Endothelial cell of umbilical vein (primary cell): ENCODE data around the gene RFX2. TPM values are rescaled to one million over a fixed set of nuclear protein-coding genes. Genes with fewer than 3 reads are reported as not detected.
A peak's percentile ranks its signal among the peaks of the same experiment; 100 is the strongest.

ENCODE experiments used
- BruUV-seq: library from RNA; stranded (reverse); fragments of 400-500 nt; replicated peaks from 2 replicates; lab custom pipeline; 2021; lab: Mats Ljungman, UMichigan
- CTCF ChIA-PET: fragments of 300-600, 350-600 bp; sonication (Branson Sonifier 250); formaldehyde crosslinking; loops from one replicate; lab custom pipeline; 2021; ENCODE audit warnings: antibody characterized with exemption, inconsistent platforms; lab: Charles Lee
- POLR2A ChIA-PET: fragments of 300-600, 350-600 bp; sonication (Branson Sonifier 250); formaldehyde crosslinking; loops from one replicate; lab custom pipeline; 2021; ENCODE audit warnings: antibody characterized with exemption, inconsistent platforms; lab: Charles Lee
- DNase-seq: peaks from one replicate; pipeline ENCODE4 v3.0.0-alpha.2; 2011; ENCODE audit warnings: low read depth, low spot score
- FAIRE-seq: peaks from 2 replicates; lab custom pipeline; 2011; peaks lifted over from hg19 to GRCh38; lab: Jason Lieb, UNC
- H2AFZ ChIP-seq: 2 replicates; pipeline ENCODE4 v1.6.0; 2012; ENCODE audit warnings: low read depth, low read length, control low read depth, inconsistent platforms
- H3K27ac ChIP-seq: 2 replicates; pipeline ENCODE4 v1.5.1; 2011; ENCODE audit warnings: low read depth, mild to moderate bottlenecking, control low read depth, low read length, moderate library complexity; ENCODE audit not compliant: insufficient read depth
- H3K27me3 ChIP-seq, 2 experiments: 2 replicates each; pipeline versions ENCODE4 v1.6.0 to v1.6.1; 2011; ENCODE audit warnings: low read length in 2 of 2, mixed read lengths in 1 of 2; ENCODE audit not compliant: control insufficient read depth in 2 of 2, insufficient read depth in 2 of 2
- H3K36me3 ChIP-seq, 2 experiments: 2 replicates in 1 of 2; 3 replicates in 1 of 2; pipeline ENCODE4 v1.5.1; 2011; ENCODE audit warnings: low read length in 2 of 2, mild to moderate bottlenecking in 1 of 2, moderate library complexity in 1 of 2; ENCODE audit not compliant: control insufficient read depth in 2 of 2, insufficient read depth in 2 of 2; ENCODE audit errors: extremely low read depth in 1 of 2
- H3K4me1 ChIP-seq: 3 replicates; pipeline ENCODE4 v1.5.1; 2011; ENCODE audit warnings: mild to moderate bottlenecking, low read length; ENCODE audit not compliant: control insufficient read depth, insufficient read depth; ENCODE audit errors: extremely low read depth
- H3K4me2 ChIP-seq: 2 replicates; pipeline ENCODE4 v1.6.1; 2011; ENCODE audit warnings: low read length, control low read depth, mixed read lengths; ENCODE audit not compliant: insufficient read depth
- H3K4me3 ChIP-seq, 3 experiments: fragments of 200-600 bp in 1 of 3; sonication (generic), shearing (Covaris generic) in 1 of 3; replicated peaks in 1 of 3; 2 replicates each; pipeline ENCODE4 v1.5.1; 2011 to 2016; ENCODE audit warnings: control low read depth in 3 of 3, low read length in 3 of 3, mild to moderate bottlenecking in 2 of 3, inconsistent platforms in 1 of 3, low read depth in 1 of 3, moderate library complexity in 1 of 3; ENCODE audit not compliant: insufficient read depth in 1 of 3
- H3K79me2 ChIP-seq: 2 replicates; pipeline ENCODE4 v1.6.0; 2012; ENCODE audit warnings: low read length, inconsistent platforms; ENCODE audit not compliant: control insufficient read depth, insufficient read depth
- H3K9ac ChIP-seq: replicated peaks from 2 replicates; pipeline ENCODE3; 2011; ENCODE audit warnings: low read length, control low read depth; ENCODE audit not compliant: insufficient read depth; ENCODE audit errors: extremely low read depth
- H3K9me1 ChIP-seq: replicated peaks from 3 replicates; pipeline ENCODE4 v1.6.0; 2011; ENCODE audit warnings: mild to moderate bottlenecking, low read length; ENCODE audit not compliant: control insufficient read depth, insufficient read depth; ENCODE audit errors: extremely low read depth
- H3K9me3 ChIP-seq: replicated peaks from 2 replicates; pipeline ENCODE4 v1.5.1; 2012; ENCODE audit warnings: low read length, inconsistent platforms; ENCODE audit not compliant: control insufficient read depth, insufficient read depth
- H4K20me1 ChIP-seq: replicated peaks from 2 replicates; pipeline ENCODE3; 2011; ENCODE audit warnings: mild to moderate bottlenecking, low read length; ENCODE audit not compliant: control insufficient read depth, insufficient read depth; ENCODE audit errors: extremely low read depth
- EZH2 ChIP-seq: IDR thresholded peaks from 2 replicates; pipeline ENCODE4 v1.6.1; 2012; ENCODE audit warnings: borderline replicate concordance, low read depth, mild to moderate bottlenecking, moderate library complexity, low read length, inconsistent platforms; ENCODE audit not compliant: severe bottlenecking
- FOS ChIP-seq: IDR thresholded peaks from 2 replicates; pipeline ENCODE4 v1.6.1; 2011; ENCODE audit warnings: mild to moderate bottlenecking, low read length, moderate library complexity, borderline replicate concordance; ENCODE audit not compliant: insufficient read depth
- GATA2 ChIP-seq: IDR thresholded peaks from 2 replicates; pipeline ENCODE4 v1.7.0; 2011; ENCODE audit warnings: low read depth, mild to moderate bottlenecking, moderate library complexity, mixed read lengths, low read length; ENCODE audit not compliant: insufficient read length, insufficient read depth
- JUN ChIP-seq: IDR thresholded peaks from 2 replicates; pipeline ENCODE4 v1.6.1; 2011; ENCODE audit warnings: borderline replicate concordance, low read depth; ENCODE audit not compliant: insufficient read length, insufficient read depth
- MYC ChIP-seq: IDR thresholded peaks from one replicate; pipeline ENCODE4 v1.6.1; 2011; ENCODE audit warnings: mild to moderate bottlenecking, low read depth, low read length
- POLR2A ChIP-seq: IDR thresholded peaks from 2 replicates; pipeline ENCODE4 v1.6.1; 2012; ENCODE audit warnings: low read depth, mild to moderate bottlenecking, control low read depth, low read length
- POLR2AphosphoS5 ChIP-seq: IDR thresholded peaks from 2 replicates; pipeline ENCODE4 v1.6.1; 2012; ENCODE audit warnings: low read depth, mild to moderate bottlenecking, control low read depth, low read length, moderate library complexity; ENCODE audit not compliant: insufficient read depth
- dilution Hi-C: fragments of 300-500 bp; cut with MboI; formaldehyde crosslinking; loops from one replicate; pipeline ENCODE4 v1.15.0; 2019; ENCODE audit warnings: low sequenced_read_pairs; ENCODE audit not compliant: extremely low pct_ligation_motif_present
- intact Hi-C: fragments of 100-400 bp; cut with micrococcal nuclease; formaldehyde crosslinking; loops from one replicate; pipeline ENCODE4 v1.10.0; 2022
- polyA plus RNA-seq, 4 experiments: library from polyadenylated mRNA; depleted of rRNA in 3 of 4; stranded (reverse) in 3 of 4; unstranded in 1 of 4; fragments of >200 nt; gene quantifications; 2 replicates each; pipeline versions ENCODE4 v1.2.1 to v1.2.3, GENCODE V29; 2011 to 2012; ENCODE audit warnings: missing spikeins in 1 of 4
- total RNA-seq: library from RNA; stranded (reverse); gene quantifications from 2 replicates; pipeline ENCODE4 v1.2.3, GENCODE V29; 2021
- TF ChIP-seq, protein P1 (sequence below), 2 donors: IDR thresholded peaks; 1 replicate in 1 of 2; 2 replicates in 1 of 2; pipeline ENCODE4 v1.5.1; 2011; ENCODE audit warnings: low read length in 2 of 2, mild to moderate bottlenecking in 2 of 2, moderate library complexity in 2 of 2, control low read depth in 1 of 2, inconsistent platforms in 1 of 2, low read depth in 1 of 2; ENCODE audit not compliant: insufficient read depth in 1 of 2; ENCODE audit errors: extremely low read depth in 1 of 2
- TF ChIP-seq, protein P2 (sequence below): IDR thresholded peaks from 2 replicates; pipeline ENCODE4 v1.6.1; 2011; ENCODE audit not compliant: insufficient read depth, insufficient read length

RFX2 gene
- total and polyA plus RNA-seq, 2 donors (not counting 3 experiments of a cell fraction or from before 2014, with no cell fraction given), result 16.1 to 19.0 TPM

DNA sequence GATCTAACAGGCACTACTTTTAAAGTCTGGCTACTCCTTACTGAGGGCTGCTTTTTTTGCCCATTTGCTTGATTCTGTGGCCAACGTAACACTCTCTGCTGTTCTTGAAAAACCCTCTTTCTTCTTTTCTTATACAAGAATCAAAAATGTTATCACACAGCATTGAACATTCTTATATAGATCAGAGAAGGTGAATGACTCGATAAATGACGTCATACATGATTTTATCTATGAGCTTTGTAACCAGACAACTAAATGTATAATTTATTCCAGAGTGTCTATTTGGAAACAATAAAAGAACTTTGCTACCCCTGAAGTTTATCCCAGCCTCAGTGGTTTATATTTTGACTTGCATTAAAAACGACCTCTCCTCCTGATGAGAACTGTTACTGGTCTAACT is 12.4 kb downstream of the RFX2 start:
- H3K4me3 ChIP-seq, result no peak overlapping the region
- H3K4me2 ChIP-seq, result no peak overlapping the region
- ChIA-PET CTCF (interaction anchor here (1.1 to 2.3 kb wide), 3 partner anchors 9 to 36 kb away, joined by 4 to 14 read pairs (median 10); no protein-coding TSS in a partner anchor), POLR2A (no interaction called here)
- H3K27ac ChIP-seq, result no peak overlapping the region
- no peaks in the 10 kb centered on the region for H3K9me1 ChIP-seq
- FAIRE-seq, result no peak
- dilution Hi-C loops (no loop called here), intact Hi-C loops (no loop called here)
- no peak overlapping the region for H3K9ac ChIP-seq
- H4K20me1 ChIP-seq, result no peaks in the 10 kb centered on the region
- no peak overlapping the region for H2AFZ ChIP-seq
- no peaks in the 10 kb centered on the region for H3K36me3 ChIP-seq
- BruUV-seq, result no TSS peak
- H3K4me1 ChIP-seq, result peaks cover 38% of the 10 kb centered on the region
- no peaks in the 10 kb centered on the region for H3K27me3 ChIP-seq
- H3K9me3 ChIP-seq, result no peaks in the 10 kb centered on the region
- H3K79me2 ChIP-seq, result peaks cover 21% of the 10 kb centered on the region
- DNase-seq, result no peak
- TF ChIP-seq JUN (peak; percentile 8), FOS (no peak), POLR2A (no peak)

DNA sequence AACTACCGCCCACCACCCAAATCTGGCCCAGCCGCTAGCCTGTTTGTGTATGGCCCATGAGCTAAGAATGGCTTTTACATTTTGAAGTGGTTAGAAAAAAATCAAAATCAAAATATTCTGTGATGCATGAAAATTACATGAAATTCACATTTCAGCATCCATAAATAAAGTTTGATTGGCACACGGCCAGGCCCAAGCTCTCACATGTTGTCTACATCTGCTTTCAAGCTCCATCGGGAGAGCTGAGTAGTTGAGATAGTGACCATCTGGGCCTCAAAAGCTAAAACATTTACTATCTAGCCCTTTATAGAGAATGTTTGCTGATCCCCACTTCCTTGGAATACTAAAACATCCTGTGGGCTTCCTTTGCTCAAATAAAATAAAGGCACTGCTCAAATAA is 14.5 kb downstream of the RFX2 start:
- Histone ChIP-seq H3K79me2 (peaks cover 10% of the 10 kb centered on the region), H3K27ac (no peak overlapping the region), H4K20me1 (no peaks in the 10 kb centered on the region), H3K36me3 (no peaks in the 10 kb centered on the region), H3K9ac (no peak overlapping the region), H3K27me3 (no peaks in the 10 kb centered on the region), H3K9me1 (no peaks in the 10 kb centered on the region), H3K4me2 (no peak overlapping the region), H3K4me1 (peaks cover 31% of the 10 kb centered on the region), H3K4me3 (no peak overlapping the region), H3K9me3 (no peaks in the 10 kb centered on the region), H2AFZ (no peak overlapping the region)
- CTCF ChIA-PET, result interaction anchor here (1.0 kb wide), 1 partner anchor 30 kb away, joined by 4 read pairs; no protein-coding TSS in a partner anchor
- FAIRE-seq (no peak), DNase-seq (no peak)
- POLR2A ChIA-PET, result no interaction called here
- BruUV-seq, result no TSS peak
- no peak for TF ChIP-seq POLR2AphosphoS5
- TF ChIP-seq EZH2, result no peak
- TF ChIP-seq MYC, result no peak
- TF ChIP-seq, protein P1, sequence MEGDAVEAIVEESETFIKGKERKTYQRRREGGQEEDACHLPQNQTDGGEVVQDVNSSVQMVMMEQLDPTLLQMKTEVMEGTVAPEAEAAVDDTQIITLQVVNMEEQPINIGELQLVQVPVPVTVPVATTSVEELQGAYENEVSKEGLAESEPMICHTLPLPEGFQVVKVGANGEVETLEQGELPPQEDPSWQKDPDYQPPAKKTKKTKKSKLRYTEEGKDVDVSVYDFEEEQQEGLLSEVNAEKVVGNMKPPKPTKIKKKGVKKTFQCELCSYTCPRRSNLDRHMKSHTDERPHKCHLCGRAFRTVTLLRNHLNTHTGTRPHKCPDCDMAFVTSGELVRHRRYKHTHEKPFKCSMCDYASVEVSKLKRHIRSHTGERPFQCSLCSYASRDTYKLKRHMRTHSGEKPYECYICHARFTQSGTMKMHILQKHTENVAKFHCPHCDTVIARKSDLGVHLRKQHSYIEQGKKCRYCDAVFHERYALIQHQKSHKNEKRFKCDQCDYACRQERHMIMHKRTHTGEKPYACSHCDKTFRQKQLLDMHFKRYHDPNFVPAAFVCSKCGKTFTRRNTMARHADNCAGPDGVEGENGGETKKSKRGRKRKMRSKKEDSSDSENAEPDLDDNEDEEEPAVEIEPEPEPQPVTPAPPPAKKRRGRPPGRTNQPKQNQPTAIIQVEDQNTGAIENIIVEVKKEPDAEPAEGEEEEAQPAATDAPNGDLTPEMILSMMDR (IDR thresholded peaks at IDR 0.05; ENCODE audit: extremely low read depth in 1 of 2, insufficient read depth in 1 of 2, low read depth in 1 of 2, low read length in 2 of 2), result no peak
- no peak for TF ChIP-seq JUN
- TF ChIP-seq POLR2A, result no peak
- TF ChIP-seq, protein P2, sequence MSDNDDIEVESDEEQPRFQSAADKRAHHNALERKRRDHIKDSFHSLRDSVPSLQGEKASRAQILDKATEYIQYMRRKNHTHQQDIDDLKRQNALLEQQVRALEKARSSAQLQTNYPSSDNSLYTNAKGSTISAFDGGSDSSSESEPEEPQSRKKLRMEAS, result no peak
- TF ChIP-seq GATA2, result no peak
- intact Hi-C loops (no loop called here), dilution Hi-C loops (no loop called here)
